ENCODE measurements around the gene CHMP4A. TPM values are rescaled to one million over a fixed set of nuclear protein-coding genes. Genes with fewer than 3 reads are reported as not detected.

Gene CHMP4A
- total RNA-seq, 1 experiment from 2014 or later: 32.7 TPM

- no peak for DNase-seq (ENCODE audit: low spot score)
- Mint-ChIP-seq H3K36me3 (peaks cover 55% of the 10 kb centered on the region), H3K4me3 (no peak overlapping the region), H3K4me1 (peaks cover 20% of the 10 kb centered on the region), H3K27me3 (ENCODE audit: low read depth) (no peaks in the 10 kb centered on the region), H3K27ac (no peak overlapping the region), H3K9me3 (no peaks in the 10 kb centered on the region)
- CTCF ChIA-PET: no interaction called here
- POLR2A ChIA-PET: no interaction called here
- no peak for TF ChIP-seq ZNF416 (CRISPR knock-in tag; IDR thresholded peaks at IDR 0.05)
- no peak for TF ChIP-seq ATF2 (CRISPR knock-in tag; IDR thresholded peaks at IDR 0.05; ENCODE audit: borderline replicate concordance, low read depth)
- no peak for TF ChIP-seq OVOL2 (CRISPR knock-in tag; IDR thresholded peaks at IDR 0.05; ENCODE audit: borderline replicate concordance)
- no peak for ATAC-seq
These were observed 24.2 kb upstream of the CHMP4A start for GRCh38 chr14:24237463-24237955.

- Mint-ChIP-seq H3K4me3 (no peak overlapping the region), H3K27me3 (ENCODE audit: low read depth) (no peaks in the 10 kb centered on the region), H3K36me3 (peaks cover 55% of the 10 kb centered on the region), H3K9me3 (no peaks in the 10 kb centered on the region), H3K27ac (no peak overlapping the region), H3K4me1 (peaks cover 20% of the 10 kb centered on the region)
- ChIA-PET CTCF (no interaction called here), POLR2A (no interaction called here)
- TF ChIP-seq ETV6 (CRISPR knock-in tag; IDR thresholded peaks at IDR 0.05): no peak
- no peak for DNase-seq (ENCODE audit: low spot score)
- ATAC-seq: no peak
These were observed 23.6 kb upstream of the CHMP4A start for GRCh38 chr14:24236689-24237462.

- ChIA-PET POLR2A (no interaction called here), CTCF (no interaction called here)
- no peak overlapping the region for H3K4me3 Mint-ChIP-seq
- TF ChIP-seq TEAD4 (CRISPR knock-in tag; IDR thresholded peaks at IDR 0.05): no peak
- TF ChIP-seq ARID4B (CRISPR knock-in tag; IDR thresholded peaks at IDR 0.05; ENCODE audit: borderline replicate concordance): no peak
- no peak for TF ChIP-seq CTCF (IDR thresholded peaks at IDR 0.05)
- no peak for TF ChIP-seq MYBL2 (CRISPR knock-in tag; IDR thresholded peaks at IDR 0.05)
- no peak for TF ChIP-seq ZNF423 (CRISPR knock-in tag; IDR thresholded peaks at IDR 0.05)
- no peak for TF ChIP-seq CBFB (CRISPR knock-in tag; IDR thresholded peaks at IDR 0.05; ENCODE audit: low read depth)
- TF ChIP-seq ZNF317 (CRISPR knock-in tag; IDR thresholded peaks at IDR 0.05; ENCODE audit: borderline replicate concordance, low read depth): no peak
- TF ChIP-seq AFF4 (CRISPR knock-in tag; IDR thresholded peaks at IDR 0.05; ENCODE audit: borderline replicate concordance): no peak
- no peaks in the 10 kb centered on the region for H3K27me3 Mint-ChIP-seq (ENCODE audit: low read depth)
- ATAC-seq (no peak), DNase-seq (ENCODE audit: low spot score) (no peak)
- no peaks in the 10 kb centered on the region for H3K9me3 Mint-ChIP-seq
- H3K4me1 Mint-ChIP-seq: peaks cover 23% of the 10 kb centered on the region
- no peak overlapping the region for H3K27ac Mint-ChIP-seq
- peaks cover 55% of the 10 kb centered on the region for H3K36me3 Mint-ChIP-seq
These were observed 22.8 kb upstream of the CHMP4A start for GRCh38 chr14:24235804-24236688.
